ENCODE data around the gene COLEC12.

COLEC12 gene

DNA sequence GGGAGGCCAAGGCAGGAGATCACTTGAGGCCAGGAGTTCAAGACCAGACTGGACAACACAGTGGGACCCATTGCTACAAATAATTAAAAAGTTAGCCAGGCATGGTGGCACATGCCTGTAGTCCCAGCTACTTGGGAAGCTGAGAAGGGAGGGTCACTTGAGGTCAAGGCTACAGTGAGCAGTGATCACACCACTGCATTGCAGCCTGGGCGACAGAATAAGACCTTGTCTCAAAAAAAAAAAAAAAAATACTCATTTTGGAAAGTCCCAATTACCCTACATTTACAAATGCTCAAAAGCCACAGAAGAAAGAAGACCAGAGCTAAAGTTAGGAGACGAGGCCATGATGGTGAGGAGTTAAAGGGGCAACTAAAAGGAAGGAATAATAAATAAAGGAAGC is 61.9 kb downstream of the COLEC12 start:
- no peak for DNase-seq (ENCODE audit: low spot score)

DNA sequence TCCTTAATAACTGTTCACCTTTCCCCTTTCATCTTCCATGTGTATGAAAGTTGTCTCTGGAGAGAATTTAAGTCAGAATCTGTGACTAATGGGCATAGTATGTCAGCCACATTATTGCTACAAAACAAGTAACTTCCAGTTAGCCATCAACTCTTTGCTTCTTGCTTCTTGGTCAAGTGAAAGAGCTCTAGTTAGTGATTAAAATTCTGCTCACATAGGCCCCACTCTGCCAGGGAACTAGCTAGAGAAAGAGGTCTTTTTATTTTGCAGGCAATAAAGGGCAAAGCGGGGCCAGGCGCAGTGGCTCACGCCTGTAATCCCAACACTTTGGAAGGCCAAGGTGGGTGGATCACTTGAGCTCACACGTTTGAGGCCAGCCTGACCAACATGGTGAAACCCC is 64.6 kb downstream of the COLEC12 start:
- no peak for DNase-seq (ENCODE audit: low spot score)

DNA sequence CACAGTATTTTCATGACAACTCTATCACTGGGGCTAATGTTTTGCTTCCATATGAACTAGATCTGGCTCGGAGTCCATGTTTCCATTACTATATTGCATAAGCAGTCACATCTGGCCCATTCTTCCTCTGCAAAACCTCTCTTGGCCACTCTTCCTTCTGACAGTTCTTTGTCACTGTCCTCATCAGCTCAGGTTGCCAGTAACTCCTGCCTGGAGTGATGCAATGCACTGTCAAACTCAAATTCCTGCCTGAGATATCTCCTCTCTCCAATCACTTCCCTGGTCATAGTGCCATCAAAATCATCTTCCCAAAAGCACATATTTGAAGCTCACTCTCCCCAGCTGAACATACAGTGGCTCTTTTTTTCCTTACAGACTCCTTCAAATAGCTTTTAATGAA is 66.1 kb downstream of the COLEC12 start:
- no peak for DNase-seq (ENCODE audit: low spot score)

DNA sequence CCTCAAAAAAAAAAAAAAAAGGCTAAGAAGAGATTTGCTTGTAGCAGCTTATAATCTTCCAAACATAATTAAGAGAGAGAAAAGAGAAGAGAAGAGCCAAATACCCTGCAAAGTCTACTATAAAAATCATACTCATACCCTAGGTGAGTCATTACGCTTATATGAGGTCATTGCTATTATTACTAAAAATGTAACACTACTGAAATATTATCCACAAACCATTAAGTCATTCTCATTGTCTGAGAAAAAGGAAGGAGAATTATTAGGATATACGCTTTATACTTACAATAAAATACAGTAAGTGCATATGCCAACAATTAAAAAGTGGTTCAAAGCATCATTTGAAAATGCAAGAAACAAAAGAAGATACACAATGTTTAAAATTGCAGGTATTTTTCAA is 66.5 kb downstream of the COLEC12 start:
- DNase-seq (ENCODE audit: low spot score): no peak

DNA sequence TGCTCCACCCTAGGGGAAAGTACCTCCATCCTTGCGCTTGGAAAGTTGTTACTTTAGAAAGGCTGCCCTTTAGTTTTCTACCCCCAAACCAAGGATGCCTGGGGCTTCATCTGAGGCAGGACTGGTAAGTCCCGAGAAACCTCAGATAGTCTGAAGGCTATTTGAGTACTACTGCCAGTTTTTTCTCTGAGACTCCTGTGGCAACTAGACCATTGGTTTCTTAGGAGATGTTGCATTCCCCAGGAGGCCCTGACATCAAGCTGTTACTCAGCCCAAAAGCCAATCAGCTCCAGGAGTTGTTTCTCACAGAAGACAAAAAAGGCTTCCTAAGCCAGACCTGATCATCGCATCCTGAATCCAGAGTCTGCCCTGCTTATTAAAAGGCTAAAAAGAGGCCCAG is 67.2 kb downstream of the COLEC12 start:
- no peak for DNase-seq (ENCODE audit: low spot score)

DNA sequence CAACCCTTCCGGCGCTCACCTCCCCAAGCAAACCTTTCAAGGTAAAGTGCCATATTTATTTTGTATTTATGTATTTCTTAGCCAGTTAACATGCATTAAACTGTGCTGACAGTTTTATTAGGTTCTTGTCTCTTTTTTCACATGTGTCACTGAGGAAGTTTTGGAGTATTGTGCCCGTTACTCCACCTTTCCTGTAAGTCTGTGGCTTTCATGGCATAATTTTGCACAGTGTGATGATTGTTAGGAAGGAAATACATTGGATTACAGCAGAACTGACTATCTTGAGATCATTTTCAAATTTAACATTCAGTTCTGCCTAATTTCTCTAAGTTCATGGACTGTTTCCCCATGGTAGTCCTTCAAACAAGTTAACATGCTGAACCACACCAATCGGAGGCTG is 67.7 kb downstream of the COLEC12 start:
- DNase-seq (ENCODE audit: low spot score): no peak

DNA sequence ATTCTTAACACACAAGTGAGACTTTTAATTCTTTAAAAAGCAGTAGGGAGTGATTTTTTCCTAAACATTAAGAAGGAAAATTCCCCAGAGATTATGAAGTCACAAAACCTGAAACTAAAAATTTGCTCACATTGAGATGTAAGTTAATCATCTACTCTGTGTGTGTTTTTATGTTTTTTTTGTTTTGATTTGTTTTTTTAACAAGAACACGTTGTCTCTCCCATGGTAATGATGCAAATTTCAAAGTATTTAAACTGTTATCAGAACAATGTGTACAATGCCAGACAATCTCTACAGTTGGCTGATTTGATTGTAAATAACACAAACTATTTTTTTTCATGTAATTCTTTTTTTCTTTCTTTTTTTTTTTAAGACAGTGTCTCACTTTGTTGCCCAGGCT is 71.5 kb downstream of the COLEC12 start:
- DNase-seq (ENCODE audit: low spot score): no peak

DNA sequence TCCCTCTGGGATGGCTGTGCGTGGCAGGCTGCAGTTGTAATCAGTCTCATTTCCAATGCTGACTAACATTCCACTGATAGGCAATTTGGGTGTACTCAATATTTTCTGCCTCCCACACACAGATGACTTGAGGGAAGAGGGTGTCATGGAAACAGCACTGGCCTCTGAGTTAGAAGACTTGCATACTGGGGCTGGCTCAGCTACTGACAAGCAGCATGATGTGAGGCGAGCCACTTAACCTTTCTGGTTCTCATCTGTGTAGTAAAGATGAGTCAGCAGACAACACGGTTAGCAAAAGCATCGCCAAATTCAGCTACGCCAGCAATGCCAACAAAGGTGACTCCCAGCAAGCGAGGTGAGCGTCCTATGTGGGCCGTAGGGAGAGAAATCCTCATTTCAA is 73.5 kb downstream of the COLEC12 start:
- DNase-seq (ENCODE audit: low spot score): no peak

DNA sequence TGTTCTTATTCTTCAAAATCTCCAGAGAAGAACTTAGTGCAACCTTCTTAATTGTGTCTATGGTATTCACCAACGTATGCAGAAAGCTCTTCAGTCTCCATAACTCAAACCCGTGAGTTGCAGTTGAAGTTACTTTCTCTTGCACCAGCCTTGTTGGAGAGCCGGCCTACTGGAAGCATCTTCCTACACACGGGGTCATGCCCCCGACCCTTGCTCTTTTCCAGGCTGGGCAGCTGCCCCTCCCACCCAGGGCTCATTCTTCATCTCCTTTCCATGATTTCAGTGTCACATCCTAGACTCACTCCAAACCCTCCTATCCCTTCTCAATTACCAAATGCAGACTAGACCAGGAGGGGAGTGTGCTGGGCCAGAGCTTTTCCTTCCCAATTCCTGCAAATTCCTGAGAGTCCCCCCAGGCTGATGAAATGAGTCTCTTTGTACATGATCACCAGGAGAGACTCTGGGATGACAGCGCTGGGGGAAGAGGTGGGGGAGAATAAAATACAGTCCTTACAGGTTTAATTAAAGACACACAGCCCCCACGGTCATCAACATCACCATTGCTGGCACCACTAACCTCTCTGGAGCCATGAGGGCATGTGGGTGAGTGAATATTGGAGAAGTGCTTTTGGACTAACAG is 75.3 kb downstream of the COLEC12 start:
- DNase-seq (ENCODE audit: low spot score): no peak

DNA sequence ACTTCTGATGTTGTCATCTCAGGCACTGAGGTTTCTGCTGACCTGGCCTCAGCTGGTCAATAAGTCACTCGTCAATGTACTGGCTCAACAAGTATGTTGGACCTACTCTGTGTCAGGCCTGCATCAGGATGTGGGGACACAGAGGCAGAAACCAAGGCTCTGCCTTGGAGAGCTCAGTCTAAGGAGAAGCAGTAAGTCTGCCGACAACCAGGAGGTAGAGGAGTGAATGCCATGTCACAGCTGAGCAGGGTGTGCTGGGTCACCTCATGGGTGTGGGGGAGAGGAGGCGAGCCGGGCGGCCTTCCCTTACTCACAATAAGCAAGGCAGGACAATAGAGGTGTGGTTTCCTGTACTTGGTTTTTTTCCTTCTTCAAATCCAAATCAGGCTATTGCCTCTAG is 75.8 kb downstream of the COLEC12 start:
- DNase-seq (ENCODE audit: low spot score): no peak

DNA sequence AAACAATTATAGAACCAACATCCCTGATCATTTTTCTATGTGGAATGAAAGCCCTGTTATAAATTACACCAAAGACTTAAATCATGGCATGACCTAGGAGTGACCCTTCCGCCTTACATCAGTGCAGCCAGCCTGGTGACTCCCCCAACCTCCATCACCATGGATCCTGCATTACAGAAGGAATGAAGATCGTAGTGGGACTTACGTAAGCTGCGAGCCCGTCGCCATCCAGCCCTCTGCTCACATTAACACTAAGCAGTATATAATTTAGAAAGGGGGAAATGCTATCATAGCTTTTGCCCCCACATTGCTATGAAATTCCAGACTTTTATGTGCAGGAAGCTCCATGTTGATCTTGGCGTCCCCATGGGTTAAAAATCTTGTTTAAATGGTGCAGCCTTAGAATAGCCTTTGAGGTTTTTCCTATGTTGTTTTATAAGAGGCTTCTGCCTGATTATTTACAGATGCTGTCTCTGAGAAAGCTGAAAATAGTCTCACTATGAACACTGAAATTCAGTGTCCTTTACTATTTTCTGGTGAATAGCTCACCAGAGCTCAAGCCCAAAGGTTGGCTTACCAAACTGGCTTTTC is 76.3 kb downstream of the COLEC12 start:
- no peak for DNase-seq (ENCODE audit: low spot score)

DNA sequence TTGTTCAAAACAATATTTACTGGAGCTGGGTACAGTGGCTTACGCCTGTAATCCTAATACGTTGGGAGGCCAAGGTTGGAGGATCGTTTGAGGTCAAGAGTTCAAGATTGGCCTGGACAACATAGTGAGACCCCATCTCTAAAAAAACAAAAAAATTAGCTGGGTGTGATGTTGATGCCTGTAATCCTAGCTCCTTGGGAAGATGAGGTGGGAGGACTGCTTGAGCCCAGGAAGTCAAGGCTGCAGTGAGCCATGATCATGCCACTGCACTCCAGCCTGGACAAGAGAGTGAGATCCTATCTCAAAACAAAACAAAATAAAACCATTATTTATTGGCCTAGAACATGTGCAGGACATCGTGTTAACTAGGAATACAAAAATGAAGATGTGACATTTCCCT is 77.5 kb downstream of the COLEC12 start:
- no peak for DNase-seq (ENCODE audit: low spot score)

DNA sequence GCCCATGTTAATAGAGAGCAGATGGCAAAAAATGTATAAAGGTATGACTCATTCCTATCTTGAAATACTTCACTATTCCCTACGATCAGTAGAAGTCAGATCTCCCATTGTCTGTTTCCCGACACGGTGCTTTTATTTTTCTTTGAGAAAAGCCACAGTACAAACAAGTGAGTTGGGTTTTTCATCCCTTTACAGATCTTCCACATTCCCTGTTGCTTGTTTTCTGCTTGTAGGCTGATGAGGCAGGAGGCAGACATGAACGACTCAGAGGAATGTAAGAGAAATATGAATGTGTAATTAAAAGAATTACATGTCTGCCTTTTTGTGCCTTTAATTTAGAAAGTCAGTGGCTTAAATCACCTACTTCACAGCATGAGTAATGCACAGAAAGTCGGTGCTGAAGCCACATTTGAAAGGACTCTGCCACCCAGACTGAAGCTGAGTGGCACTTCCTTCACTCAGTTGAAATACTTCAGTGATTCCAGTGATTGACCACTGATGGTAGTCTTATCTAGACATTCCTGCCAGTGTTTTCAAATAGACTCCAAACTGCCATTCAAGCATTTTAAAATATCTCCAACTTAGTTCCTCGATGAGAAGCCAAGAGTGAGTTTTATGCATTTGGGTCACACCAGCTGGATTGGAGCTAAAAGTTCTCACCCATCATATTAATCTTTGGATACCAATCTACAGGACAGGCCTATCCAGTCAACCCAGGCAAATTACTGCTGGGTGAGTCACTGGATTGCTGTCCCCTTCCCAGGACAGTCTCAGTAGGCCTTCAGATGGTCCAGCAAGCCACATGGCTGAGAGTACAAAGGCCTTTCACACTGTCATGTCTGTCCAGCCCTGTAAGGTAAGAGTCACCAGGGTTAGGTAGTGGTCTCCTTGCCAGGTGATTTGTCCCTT is 79.0 kb downstream of the COLEC12 start:
- DNase-seq (ENCODE audit: low spot score): no peak

DNA sequence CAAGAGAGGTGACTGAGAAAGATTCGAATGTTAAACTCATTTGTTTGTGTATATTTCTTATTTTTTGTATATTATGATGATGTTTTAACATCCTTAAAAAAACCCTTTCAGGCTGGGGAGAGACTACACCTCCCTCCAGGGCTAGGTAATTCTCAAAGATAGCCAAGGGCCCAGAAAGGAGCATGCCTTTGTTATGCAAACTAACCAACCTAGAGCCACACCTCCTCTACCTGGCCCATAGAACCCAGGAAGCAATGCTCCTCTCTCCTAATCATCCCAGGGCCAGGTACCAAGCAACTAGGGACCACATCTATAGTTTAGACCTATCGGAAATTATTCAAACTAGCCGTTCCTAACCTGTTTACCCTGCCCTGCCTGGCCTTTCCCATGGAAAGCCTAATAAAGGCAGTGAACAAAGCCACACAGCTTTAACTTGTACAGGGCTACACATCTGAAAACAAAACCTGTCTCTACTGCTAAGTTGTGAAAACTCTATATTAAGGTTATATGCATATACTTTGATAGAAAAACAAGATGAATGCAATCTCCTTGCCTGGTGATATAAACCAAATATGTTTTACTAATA is 79.7 kb downstream of the COLEC12 start:
- DNase-seq (ENCODE audit: low spot score): no peak

DNA sequence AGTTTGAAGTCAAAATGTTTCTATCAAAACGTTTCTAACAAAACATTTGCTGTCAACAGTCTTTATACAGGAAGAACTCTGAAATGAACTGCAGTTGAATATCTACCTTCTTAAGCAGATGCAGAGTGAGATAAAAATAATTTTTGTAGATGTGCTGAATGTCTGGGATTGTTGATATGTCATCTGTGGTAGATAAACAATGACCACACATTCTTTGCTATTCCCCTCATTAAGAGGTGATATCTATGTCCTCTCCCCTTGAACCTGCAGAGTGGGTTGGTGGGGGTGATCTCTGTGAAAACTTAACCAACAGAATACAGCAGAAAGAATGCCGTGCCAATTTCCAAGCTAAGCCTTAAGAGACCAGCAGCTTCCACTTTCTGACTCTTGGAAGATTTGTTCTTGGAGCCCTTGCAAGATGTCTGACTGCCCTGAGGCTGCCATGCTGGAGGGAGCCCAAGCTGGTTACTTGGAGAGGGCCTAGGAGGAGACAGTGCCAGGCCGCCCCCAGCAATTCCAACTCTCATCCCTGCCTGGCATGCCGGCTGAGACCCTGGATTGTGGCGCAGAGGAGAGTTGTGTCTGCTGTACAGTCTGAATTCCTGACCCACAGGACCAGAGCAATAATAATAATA is 80.8 kb downstream of the COLEC12 start:
- no peak for DNase-seq (ENCODE audit: low spot score)

DNA sequence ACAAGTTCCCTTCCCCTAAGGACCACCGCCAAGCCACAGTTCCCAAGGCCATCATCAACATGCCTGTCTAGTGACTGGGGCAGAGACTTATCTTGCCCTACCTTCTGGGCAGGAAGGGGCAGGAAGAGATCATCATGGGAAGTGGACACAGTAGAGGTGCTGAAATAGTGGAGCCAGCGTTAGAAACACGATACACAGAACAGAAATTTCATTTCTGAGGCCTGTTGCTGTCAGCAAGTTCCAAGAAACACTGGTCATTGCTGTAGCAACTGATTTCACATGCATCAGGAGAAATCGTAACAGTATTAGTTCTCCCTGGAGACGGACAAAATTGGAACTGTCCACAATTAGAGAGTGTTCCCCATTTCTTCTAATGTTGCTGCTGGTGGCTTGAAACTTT is 83.0 kb downstream of the COLEC12 start:
- DNase-seq (ENCODE audit: low spot score): no peak

DNA sequence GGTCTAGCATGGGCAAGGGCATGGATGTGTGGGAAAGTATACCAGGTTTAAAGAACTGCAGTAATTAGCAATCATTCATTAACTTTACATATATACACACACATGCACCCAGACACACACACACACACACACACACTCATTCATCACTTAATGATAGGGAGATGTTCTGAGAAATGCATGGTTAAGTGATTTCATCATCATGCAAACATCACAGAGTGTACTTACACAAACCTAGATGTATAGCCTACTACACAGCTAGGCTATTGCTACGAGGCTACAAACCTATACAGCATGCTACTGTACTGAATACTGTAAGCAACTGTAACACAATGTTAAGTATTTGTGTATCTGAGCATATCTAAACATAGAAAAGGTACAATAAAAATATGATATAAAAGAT is 83.6 kb downstream of the COLEC12 start:
- DNase-seq (ENCODE audit: low spot score): no peak

DNA sequence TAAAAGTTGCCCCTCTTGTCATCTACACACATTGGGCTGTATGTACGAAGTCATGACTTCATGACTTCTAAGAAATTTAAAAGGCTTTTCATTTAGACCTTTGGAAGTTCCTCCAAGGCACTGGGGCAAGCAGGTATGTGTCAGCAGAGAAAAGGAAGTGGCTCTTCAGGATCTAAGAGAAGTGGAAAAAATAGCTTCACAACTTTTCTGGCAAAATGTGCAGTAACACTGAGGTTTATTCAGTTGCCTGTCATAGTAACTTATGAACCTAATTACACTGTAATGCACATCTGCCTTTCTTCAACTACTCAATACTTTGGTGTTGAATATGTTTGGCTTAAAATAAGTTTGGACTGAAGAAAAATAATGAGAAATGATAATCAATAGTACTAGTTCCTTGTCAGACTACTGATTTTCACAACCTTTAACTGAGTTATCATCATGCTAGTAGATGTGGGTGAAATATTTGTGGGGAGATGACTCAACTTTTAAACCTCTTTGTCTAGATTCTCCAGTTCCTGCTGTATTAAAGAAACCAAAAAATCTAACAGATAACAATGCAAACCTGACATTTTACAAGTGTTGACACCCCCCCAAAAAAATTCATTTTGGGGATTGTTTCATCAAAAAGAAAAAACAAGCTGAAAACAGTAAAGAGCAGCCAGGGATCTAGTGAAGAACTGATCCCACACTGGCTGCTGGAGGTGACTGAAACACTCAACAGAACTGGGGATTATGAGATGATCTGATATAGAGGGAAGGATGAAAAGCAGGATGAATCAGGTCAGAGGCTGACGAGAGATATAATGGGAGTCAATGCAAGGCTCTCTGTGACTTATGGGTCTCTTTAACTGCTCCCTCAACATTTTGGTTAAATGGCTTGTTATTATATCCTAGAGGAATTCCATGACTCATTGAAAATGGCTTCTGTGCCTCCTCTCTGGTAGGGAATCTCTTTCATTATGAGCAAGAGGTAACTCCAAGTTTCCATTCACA is 84.6 kb downstream of the COLEC12 start:
- no peak for DNase-seq (ENCODE audit: low spot score)

DNA sequence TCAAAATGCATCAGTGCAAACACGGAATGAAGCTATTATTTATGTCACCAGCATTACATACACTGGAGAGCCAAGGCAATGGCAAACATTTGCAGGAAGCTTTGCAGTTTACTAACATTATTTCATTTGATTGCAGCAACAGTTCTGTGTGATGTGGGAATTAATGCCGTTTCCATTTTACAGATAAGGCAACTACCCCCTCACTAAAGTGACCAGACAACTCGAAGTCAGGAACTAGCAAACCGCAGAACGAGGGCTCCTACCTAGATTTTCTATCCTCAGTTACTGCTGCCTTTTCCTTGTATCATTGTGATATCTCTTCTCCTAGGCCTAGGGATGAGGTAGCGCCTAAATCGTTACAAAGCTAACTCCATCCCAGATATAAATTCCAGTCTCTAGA is 85.5 kb downstream of the COLEC12 start:
- DNase-seq (ENCODE audit: low spot score): no peak

DNA sequence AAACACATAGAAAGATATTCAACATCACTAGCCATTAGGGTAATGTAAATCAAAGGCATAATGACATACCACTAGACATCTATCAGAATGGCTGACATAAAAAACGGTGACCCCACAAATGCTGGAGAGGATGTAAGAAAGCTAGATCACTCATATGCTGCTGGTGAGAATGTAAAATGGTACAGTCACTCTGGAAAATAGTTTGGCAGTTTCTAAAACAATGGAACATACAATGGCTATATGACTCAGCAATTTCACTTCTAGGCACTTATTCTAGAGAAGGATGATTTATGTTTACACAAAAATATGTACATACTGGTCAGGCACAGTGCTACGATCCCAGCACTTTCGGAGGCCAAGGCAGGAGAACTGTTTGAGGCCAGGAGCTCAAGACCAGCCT is 87.3 kb downstream of the COLEC12 start:
- no peak for DNase-seq (ENCODE audit: low spot score)

DNA sequence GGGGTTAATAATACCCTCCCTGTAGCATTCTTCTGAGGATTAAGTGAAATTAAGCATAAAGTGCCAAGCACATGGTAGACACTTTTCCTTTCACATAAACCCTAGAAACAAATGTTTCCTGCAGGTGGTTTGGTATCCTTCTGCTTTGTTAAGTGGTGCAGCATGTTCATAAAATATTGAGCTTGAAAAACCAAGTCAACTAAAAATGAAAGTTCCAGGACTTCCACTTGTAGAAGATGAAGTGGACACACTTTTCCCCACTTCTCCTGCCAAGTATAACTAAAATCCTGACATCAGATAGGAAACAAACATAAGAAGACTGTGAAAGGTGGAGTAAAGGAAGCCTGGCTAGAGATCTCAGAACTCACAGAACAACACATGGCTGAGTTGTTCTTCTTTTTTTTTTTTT is 90.5 kb downstream of the COLEC12 start:
- no peak for DNase-seq (ENCODE audit: low spot score)
